Endothelial cell of umbilical vein (primary cell): ENCODE data around the gene SORT1.

ENCODE experiments used
- CTCF ChIP-seq, 2 donors: IDR thresholded peaks; 1 replicate in 1 of 2; 2 replicates in 1 of 2; pipeline ENCODE4 v1.5.1; 2011; ENCODE audit warnings: low read length in 2 of 2, mild to moderate bottlenecking in 2 of 2, moderate library complexity in 2 of 2, control low read depth in 1 of 2, inconsistent platforms in 1 of 2, low read depth in 1 of 2; ENCODE audit not compliant: insufficient read depth in 1 of 2; ENCODE audit errors: extremely low read depth in 1 of 2
- EZH2 ChIP-seq: IDR thresholded peaks from 2 replicates; pipeline ENCODE4 v1.6.1; 2012; ENCODE audit warnings: borderline replicate concordance, low read depth, mild to moderate bottlenecking, moderate library complexity, low read length, inconsistent platforms; ENCODE audit not compliant: severe bottlenecking
- POLR2A ChIP-seq: IDR thresholded peaks from 2 replicates; pipeline ENCODE4 v1.6.1; 2012; ENCODE audit warnings: low read depth, mild to moderate bottlenecking, control low read depth, low read length
- POLR2AphosphoS5 ChIP-seq: IDR thresholded peaks from 2 replicates; pipeline ENCODE4 v1.6.1; 2012; ENCODE audit warnings: low read depth, mild to moderate bottlenecking, control low read depth, low read length, moderate library complexity; ENCODE audit not compliant: insufficient read depth

- TF ChIP-seq CTCF (IDR thresholded peaks at IDR 0.05; ENCODE audit: extremely low read depth in 1 of 2, insufficient read depth in 1 of 2, low read depth in 1 of 2, low read length in 2 of 2) = no peak
- TF ChIP-seq POLR2A = no peak
- TF ChIP-seq EZH2 = no peak
- no peak for TF ChIP-seq POLR2AphosphoS5
Observed at GRCh38 chr1:109341944-109342930, 55.5 kb downstream of the SORT1 start.
